Stimulated activated naive CD8-positive, alpha-beta T cell treated with anti-CD3 and anti-CD28 coated beads, Interleukin-15, Interleukin-2, amounts not matched to agents 100 U/mL and 50 U/mL, for 24 hours (primary cell): Measurements from ENCODE around the gene HSD17B2.

ENCODE experiments used
- ATAC-seq: fragments of 150-1000 bp; cut with Tn5 transposase; one replicate; pipeline ENCODE4 v1.10.0; 2021
- DNase-seq: peaks from one replicate; pipeline ENCODE4 v3.0.0; 2021

The HSD17B2 gene

DNA sequence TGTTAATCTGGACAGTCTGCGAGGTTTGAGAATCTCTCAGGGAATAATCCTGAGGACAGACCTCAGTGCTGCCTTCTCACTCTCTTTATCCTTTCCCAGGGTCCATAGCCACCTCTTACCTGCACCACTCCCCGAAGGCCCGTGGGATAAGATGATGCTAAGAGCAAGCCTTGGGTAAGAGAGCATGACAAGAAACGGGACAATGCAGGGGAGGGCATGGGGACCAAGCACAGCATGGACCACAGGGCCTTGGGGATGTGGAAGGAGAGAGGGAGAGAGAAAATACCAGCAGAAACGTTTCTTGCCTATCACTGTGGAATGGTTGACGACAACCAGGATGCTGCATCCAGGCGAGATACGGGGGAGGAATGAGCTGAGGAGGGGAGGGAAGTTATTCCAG lies 15.5 kb upstream of the HSD17B2 start:
- DNase-seq (no peak), ATAC-seq (no peak)

DNA sequence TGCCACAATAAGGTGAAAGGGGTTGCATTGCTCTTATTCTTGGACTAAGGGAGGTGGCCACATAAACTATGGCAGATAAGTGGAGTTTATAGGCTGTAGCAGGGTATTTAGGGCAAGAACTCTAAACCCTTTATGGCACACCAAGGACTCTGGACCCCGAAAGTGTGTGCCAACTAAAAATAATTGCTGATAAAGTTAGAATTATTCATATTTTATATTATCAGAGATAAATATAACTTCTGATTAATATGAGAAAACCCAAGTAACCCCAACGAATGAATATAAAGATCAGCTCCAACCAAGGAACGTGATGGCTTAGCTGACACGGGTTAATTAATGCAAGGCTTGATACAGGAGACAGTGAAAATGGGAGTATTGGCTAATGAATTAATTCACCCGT lies 15.0 kb upstream of the HSD17B2 start:
- DNase-seq (no peak), ATAC-seq (no peak)

DNA sequence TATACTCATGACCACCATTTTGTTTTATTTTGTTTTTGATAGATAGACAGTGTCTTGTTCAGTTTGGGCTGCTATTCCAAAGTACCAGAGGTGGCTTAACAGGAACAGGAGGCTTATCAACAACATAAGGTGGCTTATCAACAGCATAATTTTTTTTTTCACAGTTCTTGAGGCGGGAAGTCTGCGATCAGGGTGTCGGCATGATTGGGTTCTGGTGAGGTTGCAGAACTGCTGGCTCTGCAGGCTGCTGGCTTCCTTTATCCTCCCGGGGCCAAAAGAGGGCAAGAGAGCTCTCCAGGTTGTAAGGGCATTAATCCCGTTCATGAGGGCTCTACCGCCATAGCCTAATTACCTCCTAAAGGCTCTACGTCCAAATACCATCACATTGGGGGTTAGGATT lies 11.8 kb upstream of the HSD17B2 start:
- no peak for ATAC-seq
- DNase-seq, result no peak

DNA sequence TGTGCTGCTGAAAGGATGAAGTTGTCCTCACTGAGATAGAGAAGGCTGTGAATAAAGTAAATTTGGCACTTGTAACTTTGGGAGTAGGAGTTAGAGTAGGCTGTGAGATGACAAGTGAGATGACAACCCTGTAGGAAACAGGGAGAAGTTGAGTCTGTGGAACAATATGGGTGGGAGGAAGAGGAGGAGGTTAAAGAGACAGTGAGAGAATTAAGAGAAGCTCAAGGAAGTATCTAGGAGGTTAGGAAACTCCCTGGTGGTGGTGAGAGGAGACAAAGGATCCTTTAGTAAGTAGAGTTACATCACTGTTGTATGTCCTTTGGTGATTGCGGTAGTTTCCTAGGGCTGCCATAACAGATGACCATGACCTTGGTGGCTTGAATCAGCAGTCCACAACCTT lies 10.7 kb upstream of the HSD17B2 start:
- DNase-seq (no peak), ATAC-seq (no peak)

DNA sequence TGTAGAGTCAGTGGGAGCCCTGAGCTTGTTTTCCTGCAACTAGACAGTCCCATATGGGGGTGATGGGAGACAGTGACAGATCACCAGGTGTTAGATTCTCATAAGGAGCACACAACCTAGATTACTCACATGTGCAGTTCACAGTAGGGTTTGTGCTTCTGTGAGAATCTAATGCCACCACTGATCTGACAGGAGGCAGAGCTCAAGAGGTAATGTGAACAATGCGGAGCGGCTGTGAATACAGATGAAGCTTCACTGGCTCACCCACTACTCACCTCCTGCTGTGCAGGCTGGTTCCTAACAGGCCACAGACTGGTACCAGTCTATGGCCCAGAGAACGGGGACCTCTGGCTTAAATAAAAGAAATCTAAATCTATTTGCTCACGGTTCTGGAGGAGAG lies 10.2 kb upstream of the HSD17B2 start:
- ATAC-seq (no peak), DNase-seq (no peak)

DNA sequence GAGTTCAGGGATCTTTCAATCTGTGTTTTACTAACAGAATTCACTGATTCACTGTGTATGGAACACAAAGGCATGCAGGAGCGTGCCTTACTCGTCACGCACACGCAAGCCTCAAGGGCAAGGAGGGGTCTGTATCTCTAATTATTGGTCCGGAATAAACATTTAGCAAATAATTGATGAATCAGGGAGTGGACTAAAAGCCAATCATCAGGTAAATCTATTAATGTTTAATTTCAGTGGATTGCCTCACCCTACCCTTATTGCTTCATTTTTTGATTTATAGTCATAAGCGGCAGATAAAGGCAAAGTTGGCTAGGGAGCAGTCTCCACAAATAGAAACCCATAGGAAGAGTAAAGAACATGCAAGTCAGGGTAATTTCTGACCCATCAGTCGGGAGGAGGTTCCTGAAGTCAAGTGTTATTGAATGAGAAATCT lies 7.4 kb upstream of the HSD17B2 start:
- no peak for DNase-seq
- ATAC-seq, result no peak

DNA sequence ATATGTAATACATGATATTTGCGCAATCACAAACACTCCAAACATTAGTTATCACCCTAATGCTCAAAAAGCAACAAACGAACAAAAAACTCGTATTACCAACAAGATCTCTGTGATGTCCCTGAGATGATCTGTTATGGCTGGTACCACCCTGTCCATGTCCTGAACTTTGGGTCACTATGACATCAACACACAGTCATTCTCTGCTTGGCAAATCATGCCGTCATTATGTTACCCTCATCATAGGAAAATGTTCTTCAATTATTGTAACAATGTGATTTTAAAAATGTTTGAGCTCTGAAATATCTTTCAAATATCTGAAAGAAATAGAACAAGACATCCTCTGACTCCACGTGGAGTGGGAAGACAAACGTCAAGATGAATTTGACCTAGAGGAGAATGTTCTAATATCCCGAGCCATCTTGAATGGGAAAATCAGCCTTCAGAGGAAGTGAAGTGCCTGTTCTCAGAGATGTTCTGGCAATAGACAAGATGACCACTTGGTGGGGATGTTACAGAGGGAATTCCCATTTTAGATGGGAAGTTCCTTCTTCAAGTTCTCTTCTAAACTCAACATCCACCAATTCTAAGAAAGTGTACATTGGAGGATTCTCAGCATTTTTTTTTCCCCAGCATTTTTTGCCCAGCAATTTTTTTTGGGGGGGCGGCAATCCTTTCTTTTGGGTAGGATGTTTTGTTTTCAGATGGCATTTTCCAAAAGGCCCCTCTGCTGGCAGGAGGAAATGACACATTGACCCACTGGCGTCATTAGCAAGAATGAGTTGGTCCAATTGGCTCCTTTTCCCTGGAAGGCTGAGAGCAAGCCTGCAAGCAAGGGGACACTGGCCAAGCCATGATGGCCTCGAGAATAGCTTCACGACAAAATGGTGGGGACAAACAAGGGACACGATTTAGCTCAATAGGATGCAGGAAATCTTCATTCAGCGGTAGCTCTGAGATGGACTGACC lies 3.7 kb upstream of the HSD17B2 start:
- ATAC-seq, result no peak
- DNase-seq, result no peak

DNA sequence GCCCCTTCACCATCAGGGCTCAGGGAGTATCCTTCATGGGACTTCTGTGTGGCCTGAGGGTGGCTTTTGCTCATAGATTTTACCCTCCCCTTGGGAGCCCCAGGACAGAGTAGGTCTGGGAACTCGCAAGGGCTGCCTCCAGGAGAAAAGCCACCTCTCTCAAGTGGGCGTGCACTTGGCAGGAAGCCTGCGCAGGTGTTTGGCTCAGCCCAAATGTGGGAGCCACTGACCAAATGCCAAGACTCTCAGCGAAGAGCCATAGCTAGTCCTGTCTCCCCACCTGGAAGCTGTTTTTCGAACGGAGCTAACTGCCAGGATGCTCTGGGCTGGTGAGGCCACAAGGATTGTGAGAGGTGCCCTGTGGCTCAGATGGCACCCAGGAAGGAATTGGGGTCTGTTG lies 2.0 kb upstream of the HSD17B2 start:
- ATAC-seq (no peak), DNase-seq (no peak)

DNA sequence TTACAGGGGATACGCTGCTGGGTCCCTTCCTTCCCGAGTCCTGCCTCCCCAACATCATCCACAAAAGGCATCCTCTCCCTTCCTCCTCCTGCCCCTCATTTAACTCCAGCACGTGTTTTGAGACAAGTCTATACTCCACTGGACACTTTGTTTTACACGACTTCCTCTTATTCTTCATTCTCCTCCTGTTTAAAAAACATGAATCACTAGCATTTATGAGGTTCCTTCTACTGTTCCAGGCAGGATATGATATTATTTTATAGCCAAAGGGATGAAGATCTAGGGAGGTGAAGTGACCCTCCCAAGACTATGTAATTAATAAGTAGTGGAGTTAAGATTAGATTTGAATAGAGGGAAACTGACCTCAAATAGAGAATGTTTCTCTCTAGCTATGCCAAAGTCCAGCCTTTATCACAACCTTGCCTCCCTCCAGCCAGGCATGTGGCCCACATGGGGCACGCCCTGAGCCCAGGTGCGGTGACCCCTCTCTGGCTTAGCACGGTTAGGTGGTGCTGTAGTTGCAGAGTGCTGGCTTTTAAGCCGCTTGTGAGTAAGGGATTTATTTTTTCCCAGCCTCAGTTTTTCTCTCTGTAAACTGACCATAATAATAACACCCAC lies 1.3 kb upstream of the HSD17B2 start:
- ATAC-seq (no peak), DNase-seq (no peak)

DNA sequence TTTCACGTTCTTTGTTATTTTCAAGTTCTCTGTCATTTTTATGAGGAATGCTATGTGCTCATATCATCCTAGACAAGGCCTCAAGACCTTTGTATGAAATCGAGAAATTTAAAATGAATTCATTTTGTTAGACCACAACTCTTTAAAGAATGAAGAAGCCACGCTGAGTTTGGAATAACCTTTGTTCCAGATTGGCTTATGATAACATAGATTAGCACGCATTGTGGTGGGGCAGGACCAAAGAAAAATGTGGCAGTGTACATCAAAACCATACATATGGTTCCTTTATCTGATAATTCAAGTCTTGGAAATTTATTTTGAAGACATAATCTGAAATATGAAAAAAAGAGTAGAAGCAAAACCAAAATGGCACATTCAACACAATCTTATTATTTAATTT lies 2.2 kb downstream of the HSD17B2 start:
- ATAC-seq, result no peak

DNA sequence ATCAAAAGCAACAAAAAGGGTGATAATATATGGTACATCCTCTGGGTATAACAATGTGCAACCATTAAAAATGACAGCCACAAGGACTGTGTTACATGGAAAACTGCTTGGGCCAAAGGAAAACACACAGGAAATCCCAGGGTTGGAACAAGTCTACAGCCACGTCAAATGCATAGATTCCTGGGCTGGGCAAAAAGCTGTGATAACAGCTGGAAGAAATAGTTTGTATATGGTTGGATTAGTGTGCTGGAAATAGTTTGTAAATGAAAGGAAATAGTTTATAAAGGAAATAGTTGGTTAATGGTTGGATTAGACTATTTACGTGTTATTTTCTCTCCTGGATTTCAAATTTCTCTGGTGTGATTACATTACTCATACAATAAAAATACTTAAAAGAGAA lies 2.6 kb downstream of the HSD17B2 start:
- DNase-seq (no peak), ATAC-seq (no peak)

More for the DNA sequence above, 2.2 kb downstream of the HSD17B2 start:
- no peak for DNase-seq

DNA sequence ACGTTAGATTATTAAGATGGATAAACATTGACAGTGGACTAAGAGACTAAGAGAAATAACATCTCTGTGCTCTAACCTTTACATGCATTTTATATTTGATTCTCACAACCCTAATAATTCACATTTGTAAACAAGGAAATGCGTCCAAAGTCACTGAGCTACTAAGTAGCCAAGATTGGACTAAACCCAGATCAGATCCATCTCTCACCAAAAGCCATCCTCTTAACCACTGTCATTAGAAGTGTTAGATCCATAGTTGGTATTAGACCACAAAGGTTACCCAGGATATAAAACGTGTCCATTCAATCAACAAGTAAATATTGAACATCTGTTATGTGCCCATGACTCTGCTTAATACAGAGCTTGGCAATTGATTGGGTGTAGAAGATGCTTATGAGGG lies 5.2 kb downstream of the HSD17B2 start:
- no peak for ATAC-seq
- no peak for DNase-seq

DNA sequence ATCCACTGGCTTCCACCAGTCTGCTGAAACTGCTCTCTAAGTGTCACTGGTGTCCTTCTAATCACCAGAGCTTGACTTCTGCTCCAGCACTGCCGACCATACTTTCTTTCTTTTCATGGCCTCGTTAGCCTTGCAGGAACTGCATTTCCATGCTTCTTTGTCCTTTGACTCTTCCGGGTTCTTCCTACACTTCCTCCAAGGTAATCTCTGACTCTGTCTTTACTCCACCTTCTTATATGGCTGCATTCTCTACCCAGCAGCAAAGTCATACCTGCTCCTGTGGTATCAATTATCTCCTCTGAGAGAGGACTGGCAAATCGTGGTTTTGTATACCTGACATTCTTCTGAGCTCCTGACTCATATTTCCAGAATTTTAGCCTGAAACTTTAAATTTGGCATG lies 6.5 kb downstream of the HSD17B2 start:
- ATAC-seq, result no peak

DNA sequence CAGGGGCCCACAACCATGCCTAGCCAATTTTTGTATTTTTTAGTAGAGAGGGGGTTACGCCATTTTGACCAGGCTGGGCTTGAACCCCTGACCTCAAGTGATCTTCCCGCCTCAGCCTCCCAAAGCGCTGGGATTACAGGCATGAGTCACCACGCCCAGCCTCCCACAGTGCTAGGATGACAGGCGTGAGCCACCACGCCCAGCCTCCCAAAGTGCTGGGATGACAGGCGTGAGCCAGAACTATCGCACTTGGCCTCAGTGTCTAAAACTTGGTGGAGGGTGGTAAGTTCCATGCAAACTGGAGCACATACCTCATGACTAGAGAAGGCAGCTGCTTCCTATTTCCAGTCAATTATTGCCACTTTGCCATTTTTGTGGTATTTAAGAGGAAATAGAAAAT lies 7.1 kb downstream of the HSD17B2 start:
- DNase-seq, result no peak
- no peak for ATAC-seq

More for the DNA sequence above, 6.5 kb downstream of the HSD17B2 start:
- DNase-seq, result no peak

DNA sequence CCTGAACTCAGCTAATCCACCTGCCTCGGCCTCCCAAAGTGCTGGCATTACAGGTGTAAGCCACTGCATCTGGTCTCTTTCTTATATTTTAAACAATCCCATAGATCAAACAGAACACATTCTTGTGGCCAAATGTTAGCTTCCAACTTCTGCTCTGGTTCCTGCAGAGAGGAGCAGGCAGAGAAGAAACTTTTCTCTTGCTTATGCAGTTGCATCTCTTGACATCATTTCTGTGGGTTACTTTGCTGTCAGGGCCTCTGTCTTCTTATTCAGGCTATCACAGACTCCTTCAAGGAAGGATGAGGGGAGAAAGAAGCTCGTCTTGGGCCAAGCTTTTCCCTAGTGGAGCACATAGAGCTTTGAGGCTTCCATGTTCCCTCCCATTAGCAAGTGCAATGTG lies 7.8 kb downstream of the HSD17B2 start:
- DNase-seq (no peak), ATAC-seq (no peak)

DNA sequence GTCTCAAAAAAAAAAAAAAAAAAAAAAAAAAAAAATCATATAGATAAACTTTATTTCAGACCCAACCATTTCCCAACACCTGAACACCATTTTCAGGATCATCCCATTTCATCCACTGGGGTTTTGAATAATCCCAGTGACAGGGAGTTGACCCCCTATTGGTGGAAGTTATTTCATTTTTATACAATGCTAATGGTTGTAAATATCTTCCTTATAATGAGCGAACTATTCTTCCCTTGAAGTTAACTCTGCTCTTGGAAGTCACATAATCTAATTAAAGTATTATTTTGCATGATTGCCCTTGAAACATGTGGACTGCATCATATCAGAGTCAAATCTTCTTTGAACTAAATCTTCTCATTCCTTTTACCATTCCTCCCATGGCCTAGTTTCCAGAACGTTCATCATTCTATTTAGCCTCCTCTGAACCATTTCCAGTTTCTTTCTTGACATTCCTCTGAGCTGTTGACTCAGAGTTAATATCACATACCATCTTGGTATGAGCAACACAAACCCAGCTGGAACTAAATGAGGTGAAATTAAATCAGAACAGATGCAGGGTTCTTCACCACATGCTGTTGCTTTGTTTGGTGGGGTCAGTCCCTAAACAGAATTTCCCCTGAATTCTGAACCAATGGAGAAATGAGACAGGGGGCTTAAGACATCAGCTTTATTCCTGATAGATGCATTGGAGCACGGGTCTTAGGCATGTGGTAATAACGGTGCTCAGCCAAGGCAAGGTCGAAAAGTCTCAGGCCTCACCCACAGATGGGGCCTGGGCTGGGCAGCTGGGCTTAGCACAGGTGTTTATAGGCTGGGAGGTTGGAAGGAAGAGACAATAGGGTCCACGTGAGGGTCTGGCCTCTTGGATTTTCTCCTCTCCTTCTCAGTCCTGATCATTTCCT lies 8.9 kb downstream of the HSD17B2 start:
- no peak for ATAC-seq
- DNase-seq, result no peak

DNA sequence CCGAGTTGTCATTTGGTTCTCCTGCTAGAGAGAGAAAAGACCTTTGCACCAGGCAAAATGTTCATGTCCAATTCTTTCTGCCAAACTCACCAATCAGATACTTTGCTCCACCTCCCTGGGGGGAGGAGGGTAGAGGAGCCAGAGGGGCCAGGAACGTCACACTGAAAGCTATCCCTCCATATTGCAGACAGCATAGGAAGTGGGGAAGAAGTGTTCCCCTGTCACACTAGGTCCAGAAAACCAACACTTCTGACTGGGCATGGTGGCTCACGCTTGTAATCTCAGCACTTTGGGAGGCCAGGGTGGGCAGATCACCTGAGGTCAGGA lies 9.5 kb downstream of the HSD17B2 start:
- ATAC-seq (no peak), DNase-seq (no peak)

DNA sequence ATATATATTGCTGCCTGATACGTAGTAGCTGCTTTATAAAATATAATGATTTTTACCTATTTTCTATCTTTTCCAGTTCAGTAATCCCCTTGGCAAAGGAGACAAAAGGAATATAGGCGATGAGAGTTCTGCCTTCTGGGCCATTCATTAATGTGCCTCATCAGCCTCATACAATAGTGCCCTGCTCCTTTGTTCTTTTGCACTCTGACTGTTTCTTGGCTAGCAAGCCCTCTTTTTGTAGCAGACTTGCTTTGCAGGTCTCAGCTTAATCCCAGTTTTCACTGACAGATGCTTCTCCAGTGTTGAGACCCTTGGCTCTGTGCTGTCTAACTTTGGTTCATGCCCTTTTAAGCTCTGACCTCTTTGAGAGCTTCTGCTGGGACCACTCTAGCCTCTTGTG lies 10.4 kb downstream of the HSD17B2 start:
- no peak for ATAC-seq
- DNase-seq, result no peak

DNA sequence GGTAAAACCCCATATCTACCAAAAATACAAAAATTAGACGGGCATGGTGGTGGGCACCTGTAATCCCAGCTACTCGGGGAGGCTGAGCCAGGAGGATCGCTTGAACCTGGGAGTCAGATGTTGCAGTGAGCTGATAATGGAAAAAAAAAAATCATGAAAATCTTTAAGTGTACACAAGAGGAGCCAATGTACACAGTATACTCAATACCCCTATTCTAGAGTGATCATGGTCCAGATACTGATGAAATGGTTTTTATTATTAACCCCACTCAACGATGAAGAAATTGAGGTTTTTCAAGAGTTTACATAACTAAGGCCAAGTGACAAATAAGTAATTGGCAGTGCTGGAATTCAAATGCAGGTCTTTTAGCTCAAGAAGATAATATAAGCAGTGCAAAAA lies 11.5 kb downstream of the HSD17B2 start:
- no peak for DNase-seq

DNA sequence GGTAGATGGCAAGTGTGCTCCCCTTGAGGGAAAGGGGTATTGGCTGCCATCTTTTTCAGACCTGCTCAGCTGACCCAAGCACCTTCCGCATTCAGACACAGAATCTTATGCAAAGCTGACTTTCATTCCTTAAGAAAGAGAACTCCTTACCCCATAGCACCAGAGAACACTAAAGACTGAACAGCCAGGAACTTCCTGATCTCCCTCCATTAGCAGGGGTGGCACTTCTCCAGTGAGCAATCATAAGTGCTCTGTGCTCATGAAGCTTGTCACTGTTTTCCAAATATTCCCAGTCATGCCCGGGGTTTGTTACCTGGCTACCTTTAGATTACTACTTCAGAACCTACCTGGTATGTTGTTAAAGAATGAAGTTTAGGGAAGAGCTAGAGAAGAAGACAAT lies 11.9 kb downstream of the HSD17B2 start:
- DNase-seq (no peak), ATAC-seq (no peak)

More for the DNA sequence above, 11.5 kb downstream of the HSD17B2 start:
- no peak for ATAC-seq

DNA sequence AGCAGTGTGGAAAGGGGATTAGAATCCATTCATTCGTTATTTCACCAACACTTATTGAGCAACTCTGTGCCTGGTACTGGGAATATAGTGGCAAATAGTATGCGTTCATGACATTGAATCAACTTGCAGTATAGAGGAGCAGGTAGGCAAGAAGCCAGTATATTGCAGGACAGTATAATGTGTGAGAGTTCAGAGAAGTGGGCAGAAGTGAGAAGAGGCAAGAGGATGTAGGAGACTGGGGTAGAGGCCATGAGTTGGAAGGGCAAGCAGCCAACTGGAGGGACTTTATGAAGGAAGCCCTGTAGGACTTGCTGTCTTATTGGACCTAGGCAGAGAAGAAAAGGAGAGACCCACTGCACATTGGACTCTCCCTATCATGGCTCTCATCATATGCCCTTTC lies 12.3 kb downstream of the HSD17B2 start:
- no peak for ATAC-seq
- DNase-seq, result no peak

DNA sequence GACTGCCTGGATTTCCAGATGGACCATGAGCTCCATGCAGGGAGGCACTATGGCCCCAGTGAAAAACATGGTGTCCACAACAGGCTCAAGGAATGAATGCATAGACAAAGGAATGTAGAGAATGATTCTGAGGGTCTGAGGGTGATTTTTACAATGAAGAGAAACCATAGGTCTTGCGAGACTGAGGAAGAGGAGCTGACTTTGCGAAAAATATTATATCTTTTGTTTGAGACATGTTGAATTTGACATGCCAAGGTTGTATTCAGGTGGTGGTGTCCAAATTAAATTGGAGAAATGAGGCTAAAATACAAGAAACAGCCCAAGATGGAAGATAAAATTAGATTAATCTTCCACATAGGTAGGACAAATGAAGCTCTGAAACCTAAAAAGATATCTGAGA lies 12.7 kb downstream of the HSD17B2 start:
- no peak for DNase-seq
- no peak for ATAC-seq

DNA sequence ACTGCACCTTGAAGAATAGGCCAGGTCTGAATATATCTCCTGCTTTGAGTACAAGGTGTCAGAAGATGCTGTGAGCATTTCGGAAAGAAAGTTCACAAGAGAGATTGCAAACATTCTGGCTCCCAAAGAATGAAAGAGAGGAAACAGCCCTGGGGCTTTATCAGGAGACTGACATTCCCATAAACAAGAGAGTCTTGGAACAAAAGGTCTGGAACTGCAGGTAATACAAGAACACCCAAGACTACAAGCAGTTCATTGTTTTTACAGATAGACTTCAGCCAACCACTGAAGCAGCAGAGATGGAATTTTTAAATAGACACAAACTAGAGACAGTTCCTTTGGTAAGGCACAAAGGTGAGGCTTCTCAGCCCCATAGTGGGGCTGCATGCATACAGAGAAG lies 14.4 kb downstream of the HSD17B2 start:
- no peak for ATAC-seq
- no peak for DNase-seq
